Cardiac muscle cell (in vitro differentiated cells and primary cell): ENCODE data around the gene PARVB. TPM values are rescaled to one million over a fixed set of nuclear protein-coding genes. Genes with fewer than 3 reads are reported as not detected.

ENCODE experiments used
- DNase-seq, 2 donors: peaks; one replicate each; pipeline versions ENCODE4 v3.0.0 to v3.0.0-alpha.2; 2010 to 2017; ENCODE audit warnings: low read depth in 1 of 2, low spot score in 1 of 2
- H3K27ac ChIP-seq: fragments of 200-600 bp; sonication (generic); 2 replicates; pipeline ENCODE4 v1.5.1; 2016
- H3K27me3 ChIP-seq: fragments of 200-600 bp; sonication (generic); 2 replicates; pipeline ENCODE4 v1.6.0; 2016; ENCODE audit warnings: control low read depth
- H3K36me3 ChIP-seq: fragments of 200-600 bp; sonication (generic); 2 replicates; pipeline ENCODE4 v1.5.1; 2016; ENCODE audit warnings: control low read depth
- H3K4me1 ChIP-seq: fragments of 200-600 bp; sonication (generic); 2 replicates; pipeline ENCODE4 v1.8.1; 2017; ENCODE audit warnings: low read depth, mild to moderate bottlenecking, mixed run types
- H3K4me3 ChIP-seq: fragments of 200-600 bp; sonication (generic); 2 replicates; pipeline ENCODE4 v1.5.1; 2016; ENCODE audit warnings: mild to moderate bottlenecking
- H3K9me3 ChIP-seq: fragments of 200-600 bp; sonication (generic); 2 replicates; pipeline ENCODE4 v1.5.1; 2017; ENCODE audit warnings: low read depth, mild to moderate bottlenecking, control low read depth
- polyA plus RNA-seq: library from polyadenylated mRNA; unstranded; fragments of >200 nt; fragmentation: Nextera tagmentation; extraction: Ambion mirVana; gene quantifications from 2 replicates; pipeline ENCODE4 v1.2.1, GENCODE V29; 2016
- total RNA-seq: library from RNA; depleted of rRNA; stranded (reverse); fragments of >200 nt; gene quantifications from 2 replicates; pipeline ENCODE4 v1.2.3, GENCODE V29; 2016
- TF ChIP-seq, protein P1 (sequence below): IDR thresholded peaks from 2 replicates; pipeline ENCODE4 v1.5.1; 2012; ENCODE audit warnings: low read depth, mild to moderate bottlenecking, low read length

Gene PARVB
- total and polyA plus RNA-seq, 2 experiments from 2014 or later: 30.6 to 46.0 TPM

GRCh38 chr22:44020981-44021380 lies 3.1 kb upstream of the PARVB start:
- TF ChIP-seq, protein P1, sequence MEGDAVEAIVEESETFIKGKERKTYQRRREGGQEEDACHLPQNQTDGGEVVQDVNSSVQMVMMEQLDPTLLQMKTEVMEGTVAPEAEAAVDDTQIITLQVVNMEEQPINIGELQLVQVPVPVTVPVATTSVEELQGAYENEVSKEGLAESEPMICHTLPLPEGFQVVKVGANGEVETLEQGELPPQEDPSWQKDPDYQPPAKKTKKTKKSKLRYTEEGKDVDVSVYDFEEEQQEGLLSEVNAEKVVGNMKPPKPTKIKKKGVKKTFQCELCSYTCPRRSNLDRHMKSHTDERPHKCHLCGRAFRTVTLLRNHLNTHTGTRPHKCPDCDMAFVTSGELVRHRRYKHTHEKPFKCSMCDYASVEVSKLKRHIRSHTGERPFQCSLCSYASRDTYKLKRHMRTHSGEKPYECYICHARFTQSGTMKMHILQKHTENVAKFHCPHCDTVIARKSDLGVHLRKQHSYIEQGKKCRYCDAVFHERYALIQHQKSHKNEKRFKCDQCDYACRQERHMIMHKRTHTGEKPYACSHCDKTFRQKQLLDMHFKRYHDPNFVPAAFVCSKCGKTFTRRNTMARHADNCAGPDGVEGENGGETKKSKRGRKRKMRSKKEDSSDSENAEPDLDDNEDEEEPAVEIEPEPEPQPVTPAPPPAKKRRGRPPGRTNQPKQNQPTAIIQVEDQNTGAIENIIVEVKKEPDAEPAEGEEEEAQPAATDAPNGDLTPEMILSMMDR: no peak
- DNase-seq: no peak
- Histone ChIP-seq H3K9me3 (no peaks in the 10 kb centered on the region), H3K27ac (no peak overlapping the region), H3K4me3 (no peak overlapping the region), H3K4me1 (peaks cover 5% of the 10 kb centered on the region), H3K36me3 (no peaks in the 10 kb centered on the region), H3K27me3 (no peaks in the 10 kb centered on the region)

- peak overlapping the region; percentile 36 for H3K4me3 ChIP-seq
- TF ChIP-seq, protein P1: no peak
- peak; percentile 46 to 65 for DNase-seq
- no peak overlapping the region for H3K27ac ChIP-seq
- H3K27me3 ChIP-seq: no peaks in the 10 kb centered on the region
- no peaks in the 10 kb centered on the region for H3K36me3 ChIP-seq
- no peaks in the 10 kb centered on the region for H3K9me3 ChIP-seq
- H3K4me1 ChIP-seq: peaks cover 5% of the 10 kb centered on the region
Observed at GRCh38 chr22:44023404-44024287, 456 bp upstream of the PARVB start.

DNA sequence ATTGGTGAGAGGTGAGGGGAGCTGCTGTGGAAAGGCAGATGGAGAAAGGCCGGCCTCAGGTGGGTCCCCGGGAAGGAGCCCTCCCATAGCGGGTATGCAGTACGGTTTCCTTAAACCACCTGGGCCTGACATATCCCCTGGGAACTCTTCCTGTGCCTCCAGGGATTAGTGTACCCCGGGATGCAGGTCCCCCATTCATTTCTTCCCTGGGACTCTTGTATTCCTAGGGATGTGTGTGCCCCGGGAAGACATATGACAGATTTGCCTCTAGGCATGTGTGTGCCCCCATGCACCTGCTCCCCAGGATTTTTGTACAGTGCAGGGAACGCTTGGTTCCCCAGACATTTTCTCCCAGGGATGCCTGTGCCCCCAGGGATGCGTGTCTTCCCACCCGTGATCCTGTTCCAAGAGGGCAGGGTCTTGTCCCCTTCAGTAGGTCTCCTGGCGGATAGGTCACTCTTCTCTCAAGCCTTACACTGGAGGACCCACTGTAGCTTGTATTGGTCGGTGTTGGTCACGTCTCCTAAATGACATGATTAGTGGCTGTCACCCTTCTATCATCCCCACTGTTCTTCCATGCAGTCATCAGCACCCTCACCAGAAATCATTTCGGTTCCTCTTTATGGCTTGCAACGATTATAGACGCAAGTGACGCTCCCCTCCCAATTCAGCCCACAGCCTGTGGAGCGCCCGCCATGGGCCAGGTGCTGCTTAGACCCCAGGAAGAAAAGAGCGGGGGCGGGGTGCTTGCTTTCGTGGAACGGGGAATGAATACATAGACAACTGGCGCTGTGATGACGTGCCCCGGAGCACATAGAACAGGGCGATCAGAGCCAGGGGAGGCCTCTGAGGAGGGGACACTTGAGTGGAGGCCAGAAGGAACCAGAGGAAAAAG lies 1.3 kb downstream of the PARVB start:
- Histone ChIP-seq H3K4me1 (peaks cover 13% of the 10 kb centered on the region), H3K36me3 (no peaks in the 10 kb centered on the region), H3K4me3 (peak overlapping the region; percentile 41), H3K27ac (no peak overlapping the region), H3K27me3 (no peaks in the 10 kb centered on the region), H3K9me3 (no peaks in the 10 kb centered on the region)
- TF ChIP-seq, protein P1: no peak
- no peak for DNase-seq

DNA sequence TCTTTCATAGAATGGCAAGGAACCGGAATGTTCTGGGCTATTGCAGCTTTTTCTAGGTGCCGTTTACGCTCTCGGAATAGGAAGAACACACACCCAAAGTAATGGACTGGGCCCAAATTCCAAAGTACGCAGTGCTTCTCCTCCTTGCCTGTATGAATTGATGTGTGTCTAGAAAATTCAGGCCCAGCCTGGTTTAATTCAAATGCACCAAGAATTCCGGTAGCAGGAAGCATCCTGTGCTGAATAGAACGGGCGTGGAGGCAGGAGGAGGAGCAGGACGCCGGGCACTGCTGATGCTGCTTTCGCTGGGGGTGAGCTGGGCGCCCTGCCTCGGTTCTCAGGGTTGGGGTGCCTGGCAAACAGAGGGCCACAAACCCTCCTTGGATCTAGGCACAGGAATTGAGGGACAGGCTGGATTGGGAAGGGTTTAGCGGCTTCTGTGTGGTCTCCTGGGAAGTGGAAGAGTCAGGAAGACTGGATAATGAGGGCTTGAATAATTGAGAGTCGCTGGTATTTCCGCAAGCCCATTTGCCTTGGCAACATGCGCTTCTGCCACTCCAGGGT lies 2.0 kb downstream of the PARVB start:
- TF ChIP-seq, protein P1: no peak
- Histone ChIP-seq H3K27ac (no peak overlapping the region), H3K4me3 (no peak overlapping the region), H3K36me3 (no peaks in the 10 kb centered on the region), H3K27me3 (no peaks in the 10 kb centered on the region), H3K4me1 (peaks cover 13% of the 10 kb centered on the region), H3K9me3 (no peaks in the 10 kb centered on the region)
- DNase-seq: no peak
